HG03460 (cell line): ENCODE data around the gene PLA2G4A.

ENCODE experiments used
- ATAC-seq: cut with Tn5 transposase; IDR thresholded peaks from one replicate; pipeline ENCODE4 v1.9.1; 2021; ENCODE audit not compliant: unreplicated experiment

The PLA2G4A gene

GRCh38 chr1:187010571-187011309 is 182.0 kb downstream of the PLA2G4A start:
- no peak for ATAC-seq

- ATAC-seq = no peak
These were observed 184.9 kb downstream of the PLA2G4A start for GRCh38 chr1:187013582-187014200.

DNA sequence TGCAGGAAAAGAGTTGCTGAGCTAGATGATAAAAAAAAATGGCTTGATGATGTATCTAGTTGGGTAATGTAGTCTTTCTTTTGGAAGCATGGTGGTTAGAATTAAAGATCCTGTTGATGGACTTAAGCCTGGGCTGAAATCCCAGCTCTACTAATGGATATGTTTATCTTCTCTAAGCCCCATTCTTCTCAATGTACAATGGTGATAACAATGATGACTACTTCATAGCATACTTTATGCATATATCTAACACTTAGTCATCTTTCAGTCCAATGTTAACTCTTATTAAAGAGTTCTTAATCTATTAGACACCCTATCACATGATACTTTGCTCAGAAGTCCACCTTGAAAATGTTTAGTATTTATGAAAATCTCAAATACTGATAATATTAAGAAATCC is 189.5 kb downstream of the PLA2G4A start:
- no peak for ATAC-seq

DNA sequence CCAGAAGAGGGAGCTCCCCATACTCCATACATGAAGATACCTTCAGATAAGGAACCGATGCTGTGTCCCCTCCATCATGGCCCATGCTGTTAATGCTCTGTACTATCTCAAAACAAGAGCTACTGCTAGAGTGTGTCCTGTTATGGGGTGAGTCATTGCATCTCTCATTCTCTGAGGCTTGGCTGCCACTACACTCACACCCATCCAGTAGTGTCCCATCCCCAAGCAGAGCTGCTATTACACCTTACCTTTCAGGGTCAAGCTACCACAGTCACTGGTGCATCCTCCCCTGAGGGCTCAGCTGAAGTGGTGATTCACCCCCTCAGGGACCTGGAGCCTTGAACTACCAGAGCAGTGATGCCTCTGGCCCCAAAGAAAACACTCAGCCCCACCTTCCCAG is 198.5 kb downstream of the PLA2G4A start:
- no peak for ATAC-seq

GRCh38 chr1:187032316-187032981 is 203.7 kb downstream of the PLA2G4A start:
- ATAC-seq = no peak

DNA sequence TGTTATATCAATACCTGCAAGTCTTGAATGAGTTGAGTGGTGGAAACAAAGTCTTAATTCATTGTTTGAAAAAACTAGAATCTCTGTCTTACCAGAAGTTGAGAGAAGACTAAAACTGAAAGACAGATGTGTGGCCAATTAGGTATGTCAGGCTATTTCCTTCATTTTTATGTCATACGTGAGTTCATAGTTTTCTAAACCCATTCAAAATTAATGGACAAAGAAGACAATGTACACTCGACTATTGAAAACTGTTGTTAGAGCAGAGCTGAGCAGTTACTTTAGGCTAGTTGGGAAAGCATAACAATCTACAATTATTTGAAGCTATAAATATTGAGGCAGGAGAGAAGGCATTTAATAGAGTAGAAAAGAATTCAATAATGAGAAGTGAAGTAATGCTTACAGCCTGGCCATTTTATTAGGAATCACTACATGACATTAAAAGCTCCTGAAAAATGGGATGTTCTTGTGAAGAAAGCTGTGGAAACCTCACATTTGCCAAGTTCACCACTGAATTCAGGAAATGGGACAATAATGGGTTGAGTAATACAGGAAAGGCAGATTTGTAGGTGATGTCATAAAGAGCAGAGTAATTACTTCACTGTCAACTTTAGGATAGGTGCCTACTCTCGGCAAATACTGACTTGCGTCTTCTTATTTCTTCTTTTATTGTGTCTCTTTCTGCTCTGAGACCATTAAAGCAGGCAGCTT is 204.4 kb downstream of the PLA2G4A start:
- ATAC-seq = no peak

- no peak for ATAC-seq
These were observed 205.1 kb downstream of the PLA2G4A start for GRCh38 chr1:187033693-187034390.

GRCh38 chr1:187034501-187034900 is 205.8 kb downstream of the PLA2G4A start:
- no peak for ATAC-seq

DNA sequence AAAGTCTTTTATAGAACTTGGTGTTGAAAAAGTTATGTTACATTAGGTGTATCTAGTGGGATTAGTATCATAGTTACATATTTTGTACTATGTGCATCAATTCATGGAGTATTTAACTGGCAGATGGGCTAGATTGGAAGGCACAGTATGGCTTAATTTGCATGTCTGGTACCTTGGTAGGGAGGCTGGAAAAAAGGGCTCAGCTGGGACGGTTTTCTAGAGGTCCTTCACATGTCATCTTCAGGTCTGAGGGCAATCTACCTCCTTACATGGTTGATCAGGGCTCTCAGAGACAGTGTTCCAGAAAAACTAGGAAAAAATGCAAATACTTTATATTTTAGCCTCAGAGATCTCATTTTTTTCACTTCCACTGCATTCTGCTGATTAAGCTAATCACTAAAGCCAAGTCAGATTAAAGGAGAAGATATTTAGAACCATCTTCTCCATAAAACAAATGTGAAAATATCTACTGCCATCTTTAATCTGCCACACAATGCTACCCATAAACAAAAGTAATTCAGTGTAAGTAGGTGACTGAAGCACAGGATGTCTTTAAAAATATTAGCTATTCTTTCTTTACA is 209.3 kb downstream of the PLA2G4A start:
- ATAC-seq = no peak
